K562 (cell line): ENCODE data around the gene PROK1. TPM values are rescaled to one million over a fixed set of nuclear protein-coding genes. Genes with fewer than 3 reads are reported as not detected.

ENCODE experiments used
- BCL6 ChIP-seq: fragments of 250-450 bp; sonication (Bioruptor Pico); IDR thresholded peaks from 2 replicates; pipeline ENCODE4 v1.4.0; 2020
- BCLAF1 ChIP-seq, 2 experiments: fragments of 450-650 bp in 1 of 2; IDR thresholded peaks; 2 replicates each; pipeline ENCODE4 v1.6.1; 2011 to 2017; ENCODE audit warnings: low read depth in 2 of 2, antibody characterized with exemption in 1 of 2, borderline replicate concordance in 1 of 2, low read length in 1 of 2, mild to moderate bottlenecking in 1 of 2, mixed read lengths in 1 of 2; ENCODE audit not compliant: control insufficient read depth in 1 of 2
- CBFA2T2 ChIP-seq: fragments of 450-650 bp; conservative IDR thresholded peaks from 2 replicates; pipeline ENCODE4 v1.6.1; 2017; ENCODE audit warnings: mild to moderate bottlenecking
- CCAR2 ChIP-seq: fragments of 200-400 bp; formaldehyde crosslinking; IDR thresholded peaks from 2 replicates; pipeline ENCODE4 v1.6.1; 2017; ENCODE audit warnings: mild to moderate bottlenecking, low read depth, low read length
- CTCFL ChIP-seq: IDR thresholded peaks from 2 replicates; pipeline ENCODE4 v1.6.1; 2011; ENCODE audit warnings: borderline replicate concordance, low read depth, mild to moderate bottlenecking, moderate library complexity, low read length; ENCODE audit not compliant: insufficient read depth, poor library complexity, severe bottlenecking
- FOXM1 ChIP-seq, 2 experiments: fragments of 450-650 bp in 1 of 2; sonication (generic) in 1 of 2; formaldehyde crosslinking in 1 of 2; IDR thresholded peaks; 2 replicates each; pipeline versions ENCODE4 v1.6.1 to v1.9.0; 2017 to 2022; ENCODE audit warnings: low read depth in 2 of 2, mild to moderate bottlenecking in 2 of 2, missing genetic modification reagents in 1 of 2, moderate library complexity in 1 of 2
- L3MBTL2 ChIP-seq: fragments of 450-650 bp; IDR thresholded peaks from 2 replicates; pipeline ENCODE4 v1.6.1; 2016; ENCODE audit warnings: mild to moderate bottlenecking, moderate library complexity
- MAFF ChIP-seq: IDR thresholded peaks from 2 replicates; pipeline ENCODE4 v1.6.1; 2012; ENCODE audit warnings: low read length, improper control_type of control experiment
- NCOA4 ChIP-seq: fragments of 450-650 bp; IDR thresholded peaks from 2 replicates; pipeline ENCODE4 v1.6.1; 2018; ENCODE audit warnings: mild to moderate bottlenecking; ENCODE audit not compliant: partially characterized antibody
- PKNOX1 ChIP-seq: fragments of 450-650 bp; IDR thresholded peaks from 2 replicates; pipeline ENCODE4 v1.6.1; 2016
- PYGO2 ChIP-seq: fragments of 450-650 bp; IDR thresholded peaks from 2 replicates; pipeline ENCODE4 v1.6.1; 2016; ENCODE audit warnings: mild to moderate bottlenecking, missing genetic modification characterization, moderate library complexity, missing compliant biosample characterization
- SOX6 ChIP-seq: fragments of 450-650 bp; IDR thresholded peaks from 2 replicates; pipeline ENCODE4 v1.6.1; 2014; ENCODE audit warnings: mild to moderate bottlenecking
- TFAP4 ChIP-seq: sonication (generic); formaldehyde crosslinking; IDR thresholded peaks from 2 replicates; pipeline ENCODE4 v1.8.0; 2022; ENCODE audit warnings: missing genetic modification reagents, mild to moderate bottlenecking, moderate library complexity, borderline replicate concordance
- UBTF ChIP-seq, 2 experiments: IDR thresholded peaks; 2 replicates each; pipeline ENCODE4 v1.6.1; 2012; ENCODE audit warnings: improper control_type of control experiment in 2 of 2, low read depth in 2 of 2, low read length in 2 of 2, borderline replicate concordance in 1 of 2
- ZFP91 ChIP-seq: sonication (generic); formaldehyde crosslinking; IDR thresholded peaks from 2 replicates; pipeline ENCODE4 v1.8.0; 2022; ENCODE audit warnings: mild to moderate bottlenecking, missing genetic modification reagents
- ZNF316 ChIP-seq: fragments of 450-650 bp; IDR thresholded peaks from 2 replicates; pipeline ENCODE4 v1.6.1; 2016
- polyA plus RNA-seq, 8 experiments: library from polyadenylated mRNA; depleted of rRNA in 4 of 8; stranded (reverse) in 5 of 8; unstranded in 3 of 8; fragments of >200 nt; fragmentation: Nextera tagmentation in 2 of 8; fragmentation: Illumina TruSeq in 1 of 8; extraction: Ambion mirVana in 2 of 8; extraction: Trizol in 1 of 8; gene quantifications; 2 replicates each; pipeline versions ENCODE4 v1.2.1 to v1.2.3, GENCODE V29; 2011 to 2014; ENCODE audit warnings: inconsistent platforms in 1 of 8, missing spikeins in 1 of 8
- total RNA-seq, 7 experiments: library from RNA; depleted of rRNA in 6 of 7; stranded (reverse); fragments of >200 nt in 6 of 7; fragmentation: Illumina TruSeq in 2 of 7; extraction: Trizol in 2 of 7; gene quantifications; 2 replicates each; pipeline versions ENCODE4 v1.2.1 to v1.2.3, GENCODE V29; 2011 to 2021; ENCODE audit warnings: low replicate concordance in 1 of 7

The PROK1 gene
- total and polyA plus RNA-seq, 9 of the 15 experiments (the other 6 are each of a cell fraction or from before 2014, with no cell fraction given): 0.15 TPM; not detected in 8

GRCh38 chr1:110433803-110434202 is 17.1 kb upstream of the PROK1 start (continued):
- TF ChIP-seq BCLAF1 (IDR thresholded peaks at IDR 0.05; ENCODE audit: borderline replicate concordance in 1 of 2, control insufficient read depth in 1 of 2, low read depth in 2 of 2, low read length in 1 of 2): no peak
- TF ChIP-seq ZFP91 (CRISPR knock-in tag): peak; percentile 20; the same call in 1 of the 2 replicates
- no peak for TF ChIP-seq NCOA4
- no peak for TF ChIP-seq UBTF (IDR thresholded peaks at IDR 0.05; ENCODE audit: borderline replicate concordance in 1 of 2, low read depth in 2 of 2, low read length in 2 of 2)
- no peak for TF ChIP-seq BCL6 (CRISPR knock-in tag)
- TF ChIP-seq ZNF316: 0 out of 2 replicates have a peak, but pooled peaks have one; percentile 7
- peak; percentile 10; the same call in 1 of the 2 replicates for TF ChIP-seq SOX6
- TF ChIP-seq MAFF: no peak
- TF ChIP-seq L3MBTL2: 0 out of 2 replicates have a peak, but pooled peaks have one; percentile 29
- TF ChIP-seq CBFA2T2: 0 out of 2 replicates have a peak, but pooled peaks have one; percentile 20
- peak; percentile 68 for TF ChIP-seq PKNOX1
- TF ChIP-seq TFAP4 (CRISPR knock-in tag): peak; percentile 50; the same call in 1 of the 2 replicates
- TF ChIP-seq CTCFL: peak; percentile 38
- TF ChIP-seq FOXM1 (IDR thresholded peaks at IDR 0.05; ENCODE audit: low read depth): no peak
- no peak for TF ChIP-seq FOXM1 (CRISPR knock-in tag; IDR thresholded peaks at IDR 0.05; ENCODE audit: low read depth)
- no peak for TF ChIP-seq PYGO2 (tag)
- no peak for TF ChIP-seq CCAR2
